IMR-90 (cell line): ENCODE data around the gene AP3S1.

Source experiments
- CEBPB ChIP-seq: IDR thresholded peaks from 2 replicates; pipeline ENCODE4 v1.6.1; 2012; ENCODE audit warnings: low read depth, low read length, improper control_type of control experiment
- CHD1 ChIP-seq: IDR thresholded peaks from 2 replicates; pipeline ENCODE4 v1.6.1; 2012; ENCODE audit warnings: low read depth, low read length, improper control_type of control experiment
- FOS ChIP-seq: fragments of 150-350 bp; IDR thresholded peaks from 2 replicates; pipeline ENCODE4 v1.6.1; 2016; ENCODE audit warnings: low read depth, low read length
- MAFK ChIP-seq: IDR thresholded peaks from 2 replicates; pipeline ENCODE4 v1.6.1; 2012; ENCODE audit warnings: low read depth, low read length, improper control_type of control experiment
- MAZ ChIP-seq: IDR thresholded peaks from 2 replicates; pipeline ENCODE4 v1.6.1; 2012; ENCODE audit warnings: low read depth, mild to moderate bottlenecking, low read length, improper control_type of control experiment, moderate library complexity, borderline replicate concordance
- POLR2A ChIP-seq: IDR thresholded peaks from 2 replicates; pipeline ENCODE4 v1.6.1; 2012; ENCODE audit warnings: mild to moderate bottlenecking, low read depth, low read length
- RAD21 ChIP-seq: IDR thresholded peaks from 2 replicates; pipeline ENCODE4 v1.6.1; 2012; ENCODE audit warnings: low read length, improper control_type of control experiment
- RCOR1 ChIP-seq: IDR thresholded peaks from 2 replicates; pipeline ENCODE4 v1.6.1; 2012; ENCODE audit warnings: mild to moderate bottlenecking, low read length, improper control_type of control experiment; ENCODE audit not compliant: insufficient replicate concordance
- RFX5 ChIP-seq: IDR thresholded peaks from 2 replicates; pipeline ENCODE4 v1.8.0; 2012; ENCODE audit warnings: low read depth, mild to moderate bottlenecking, low read length, moderate library complexity
- SMC3 ChIP-seq: fragments of 150-350 bp; IDR thresholded peaks from 2 replicates; pipeline ENCODE4 v1.6.1; 2016; ENCODE audit warnings: low read depth, mild to moderate bottlenecking, antibody characterized with exemption, low read length, moderate library complexity
- TF ChIP-seq, protein P1 (sequence below): conservative IDR thresholded peaks from 2 replicates; pipeline ENCODE4 v1.5.1; 2012; ENCODE audit warnings: mild to moderate bottlenecking, low read depth, low read length, improper control_type of control experiment
- TF ChIP-seq, protein P2 (sequence below): fragments of 150-350 bp; IDR thresholded peaks from 2 replicates; pipeline ENCODE4 v1.6.1; 2016; ENCODE audit warnings: low read depth, mild to moderate bottlenecking, low read length, moderate library complexity, borderline replicate concordance

DNA sequence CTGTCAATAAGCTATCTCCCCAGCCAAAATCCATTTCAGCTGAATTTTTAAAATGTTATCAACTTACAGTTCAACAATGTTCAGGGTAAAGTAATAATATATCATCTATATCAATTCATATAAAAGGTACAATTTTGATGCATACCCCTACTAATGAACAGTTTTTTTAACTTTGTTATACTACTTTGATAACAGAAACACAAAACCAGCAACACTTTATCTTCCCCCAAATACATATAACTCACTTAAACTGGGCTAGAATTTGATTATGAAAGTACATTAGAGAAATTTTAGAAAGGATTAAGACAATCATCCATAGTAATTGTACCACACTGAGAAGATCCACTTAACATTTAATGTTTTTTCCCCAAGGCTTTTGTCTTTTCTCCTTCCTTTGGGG, 30.3 kb upstream of the AP3S1 start:
- TF ChIP-seq RFX5 (no peak), POLR2A (no peak), RAD21 (no peak), CEBPB (no peak), FOS (no peak), CHD1 (no peak), SMC3 (no peak), RCOR1 (no peak), MAFK (no peak), MAZ (no peak)
- TF ChIP-seq, protein P1, sequence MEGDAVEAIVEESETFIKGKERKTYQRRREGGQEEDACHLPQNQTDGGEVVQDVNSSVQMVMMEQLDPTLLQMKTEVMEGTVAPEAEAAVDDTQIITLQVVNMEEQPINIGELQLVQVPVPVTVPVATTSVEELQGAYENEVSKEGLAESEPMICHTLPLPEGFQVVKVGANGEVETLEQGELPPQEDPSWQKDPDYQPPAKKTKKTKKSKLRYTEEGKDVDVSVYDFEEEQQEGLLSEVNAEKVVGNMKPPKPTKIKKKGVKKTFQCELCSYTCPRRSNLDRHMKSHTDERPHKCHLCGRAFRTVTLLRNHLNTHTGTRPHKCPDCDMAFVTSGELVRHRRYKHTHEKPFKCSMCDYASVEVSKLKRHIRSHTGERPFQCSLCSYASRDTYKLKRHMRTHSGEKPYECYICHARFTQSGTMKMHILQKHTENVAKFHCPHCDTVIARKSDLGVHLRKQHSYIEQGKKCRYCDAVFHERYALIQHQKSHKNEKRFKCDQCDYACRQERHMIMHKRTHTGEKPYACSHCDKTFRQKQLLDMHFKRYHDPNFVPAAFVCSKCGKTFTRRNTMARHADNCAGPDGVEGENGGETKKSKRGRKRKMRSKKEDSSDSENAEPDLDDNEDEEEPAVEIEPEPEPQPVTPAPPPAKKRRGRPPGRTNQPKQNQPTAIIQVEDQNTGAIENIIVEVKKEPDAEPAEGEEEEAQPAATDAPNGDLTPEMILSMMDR = no peak
- TF ChIP-seq, protein P2, sequence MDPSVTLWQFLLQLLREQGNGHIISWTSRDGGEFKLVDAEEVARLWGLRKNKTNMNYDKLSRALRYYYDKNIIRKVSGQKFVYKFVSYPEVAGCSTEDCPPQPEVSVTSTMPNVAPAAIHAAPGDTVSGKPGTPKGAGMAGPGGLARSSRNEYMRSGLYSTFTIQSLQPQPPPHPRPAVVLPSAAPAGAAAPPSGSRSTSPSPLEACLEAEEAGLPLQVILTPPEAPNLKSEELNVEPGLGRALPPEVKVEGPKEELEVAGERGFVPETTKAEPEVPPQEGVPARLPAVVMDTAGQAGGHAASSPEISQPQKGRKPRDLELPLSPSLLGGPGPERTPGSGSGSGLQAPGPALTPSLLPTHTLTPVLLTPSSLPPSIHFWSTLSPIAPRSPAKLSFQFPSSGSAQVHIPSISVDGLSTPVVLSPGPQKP = no peak
